GM21723 (cell line): ENCODE measurements around the gene MYH8.

Experiments
- ATAC-seq: cut with Tn5 transposase; IDR thresholded peaks from one replicate; pipeline ENCODE4 v1.9.1; 2021; ENCODE audit warnings: mild to moderate bottlenecking, moderate library complexity; ENCODE audit not compliant: unreplicated experiment

MYH8 gene

GRCh38 chr17:10384175-10384574 lies 37.6 kb downstream of the MYH8 start:
- ATAC-seq = no peak

GRCh38 chr17:10380631-10381408 lies 40.9 kb downstream of the MYH8 start:
- ATAC-seq = no peak

- ATAC-seq = no peak
Observed at GRCh38 chr17:10372906-10373305, 48.8 kb downstream of the MYH8 start, which contains the start of gene MYH13. MYH13 (minus strand) TSS chr17:10373006; CDS start chr17:10364530, 8,476 bp downstream.

GRCh38 chr17:10370016-10370608 lies 51.6 kb downstream of the MYH8 start:
- ATAC-seq = no peak

- ATAC-seq = no peak
Observed at GRCh38 chr17:10369239-10369638, 52.5 kb downstream of the MYH8 start.

GRCh38 chr17:10368561-10368960 lies 53.2 kb downstream of the MYH8 start:
- ATAC-seq = no peak

GRCh38 chr17:10360578-10360977 lies 61.2 kb downstream of the MYH8 start:
- no peak for ATAC-seq

- ATAC-seq = no peak
Observed at GRCh38 chr17:10357768-10358167, 64.0 kb downstream of the MYH8 start.

GRCh38 chr17:10354651-10355050 lies 67.1 kb downstream of the MYH8 start:
- ATAC-seq = no peak

GRCh38 chr17:10352893-10353292 lies 68.9 kb downstream of the MYH8 start:
- ATAC-seq = no peak

GRCh38 chr17:10349403-10349802 lies 72.3 kb downstream of the MYH8 start:
- ATAC-seq = no peak

- ATAC-seq = no peak
Observed at GRCh38 chr17:10344816-10345215, 76.9 kb downstream of the MYH8 start.
